SIG-M5 (cell line): Measurements from ENCODE around the gene TEKT5.

Experiments used
- DNase-seq: peaks from one replicate; lab custom pipeline; 2025; lab: John Stamatoyannopoulos, UW

The TEKT5 gene

DNA sequence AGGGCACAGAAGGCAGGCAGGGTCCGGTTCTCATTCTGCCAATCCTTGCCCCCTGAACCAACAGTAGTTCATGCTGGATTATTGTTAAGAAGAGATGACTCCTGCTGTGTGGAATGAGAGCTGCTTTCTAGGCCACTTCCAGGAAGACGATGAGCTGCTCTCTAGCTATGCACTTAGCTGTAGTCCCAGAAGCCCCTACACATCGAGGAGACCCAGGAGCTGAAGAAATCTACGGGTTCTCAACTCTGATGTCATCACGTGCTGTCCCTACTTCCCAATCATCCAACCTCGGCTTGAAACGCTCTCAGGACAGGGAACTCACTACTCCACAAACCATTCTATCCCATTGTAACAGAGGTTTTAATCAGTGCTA is 85.3 kb downstream of the TEKT5 start:
- DNase-seq = no peak

DNA sequence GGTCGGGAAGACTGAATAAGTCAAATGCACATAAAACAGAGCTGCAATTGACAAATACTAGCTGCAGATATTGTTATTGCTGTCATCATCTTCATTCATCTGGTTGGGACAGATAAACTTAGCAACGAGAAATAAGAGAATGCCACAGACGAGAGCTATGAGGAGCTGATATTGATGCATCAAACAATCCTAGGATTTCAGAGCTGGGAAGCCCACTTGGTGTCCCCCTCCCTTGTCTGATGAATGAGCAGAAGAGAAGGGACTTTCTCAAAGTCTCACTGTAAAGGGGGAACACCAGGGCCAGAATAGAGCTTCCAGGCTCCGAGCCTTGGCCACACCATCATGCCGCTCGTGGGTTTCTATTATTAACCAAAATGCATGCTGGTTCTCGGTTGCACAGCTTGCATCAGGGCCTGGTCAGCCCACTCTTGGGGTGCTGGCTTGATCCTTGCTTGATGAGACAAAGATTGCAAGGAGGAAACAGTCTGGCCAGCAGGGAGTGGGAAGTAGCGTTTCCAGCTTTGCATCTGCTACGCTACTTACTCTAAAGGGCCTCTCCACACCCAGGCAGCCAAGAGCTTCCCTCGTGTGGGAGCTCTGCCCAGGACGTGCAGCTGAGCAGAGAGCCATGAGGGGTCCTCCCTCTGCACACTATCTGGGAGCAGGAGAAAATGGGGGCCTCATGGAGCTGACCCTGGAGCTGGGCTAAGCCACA is 85.9 kb downstream of the TEKT5 start:
- DNase-seq = no peak

DNA sequence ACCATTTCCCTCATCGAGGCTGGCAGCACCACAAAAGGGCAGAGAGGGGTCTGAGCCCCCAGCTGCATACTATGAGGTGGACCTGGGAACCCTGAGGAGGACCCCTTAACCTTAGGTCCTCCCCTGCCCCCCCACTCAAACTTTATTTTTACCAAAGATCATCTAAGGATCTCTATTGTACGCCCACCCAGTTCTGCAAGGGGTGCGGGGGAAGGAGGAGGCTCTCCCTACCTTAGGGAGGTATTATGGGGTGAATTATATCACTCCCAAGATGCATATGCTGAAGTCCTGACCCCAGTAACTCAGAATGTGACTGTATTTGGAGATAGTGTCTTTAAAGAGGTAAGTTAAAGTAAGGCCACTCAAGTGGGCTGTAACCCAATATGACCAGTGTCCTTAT is 87.6 kb downstream of the TEKT5 start:
- no peak for DNase-seq

DNA sequence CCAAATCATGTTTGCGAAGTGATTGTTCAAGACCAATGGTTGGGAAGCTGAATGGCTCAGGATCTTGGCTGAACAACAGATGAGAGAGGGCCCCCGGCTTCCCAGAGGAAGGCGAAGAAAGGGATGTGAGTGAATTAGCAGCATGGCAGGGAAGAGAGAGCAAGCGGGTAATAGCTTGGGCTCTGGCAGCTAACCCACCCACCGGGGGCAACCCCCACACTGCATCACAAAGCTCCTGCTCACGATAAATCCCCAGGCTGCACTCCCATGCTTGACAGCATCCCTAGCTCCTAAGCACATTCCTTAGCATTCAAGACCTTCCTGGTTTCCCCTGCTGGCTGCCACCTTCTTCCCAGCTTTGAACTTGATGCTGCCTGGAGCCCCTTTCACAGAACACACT is 88.1 kb downstream of the TEKT5 start:
- no peak for DNase-seq

DNA sequence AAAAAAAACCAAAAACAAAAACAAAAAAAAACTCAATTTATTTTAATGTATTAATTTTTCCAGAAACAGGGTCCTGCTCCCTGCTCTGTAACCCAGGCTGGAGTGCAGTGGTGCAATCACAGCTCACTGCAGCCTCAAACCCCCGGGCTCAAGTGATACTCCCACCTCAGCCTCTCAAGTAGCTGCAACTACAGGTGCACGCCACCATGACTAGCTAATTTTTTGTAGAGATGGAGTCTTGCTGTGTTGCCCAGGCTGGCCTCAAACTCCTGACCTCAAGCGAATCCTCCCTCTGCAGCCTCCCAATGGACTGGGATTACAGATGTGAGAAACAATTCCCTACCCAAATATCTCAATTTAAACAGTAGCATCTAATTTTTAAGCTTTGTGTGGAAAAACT is 89.1 kb downstream of the TEKT5 start:
- no peak for DNase-seq

DNA sequence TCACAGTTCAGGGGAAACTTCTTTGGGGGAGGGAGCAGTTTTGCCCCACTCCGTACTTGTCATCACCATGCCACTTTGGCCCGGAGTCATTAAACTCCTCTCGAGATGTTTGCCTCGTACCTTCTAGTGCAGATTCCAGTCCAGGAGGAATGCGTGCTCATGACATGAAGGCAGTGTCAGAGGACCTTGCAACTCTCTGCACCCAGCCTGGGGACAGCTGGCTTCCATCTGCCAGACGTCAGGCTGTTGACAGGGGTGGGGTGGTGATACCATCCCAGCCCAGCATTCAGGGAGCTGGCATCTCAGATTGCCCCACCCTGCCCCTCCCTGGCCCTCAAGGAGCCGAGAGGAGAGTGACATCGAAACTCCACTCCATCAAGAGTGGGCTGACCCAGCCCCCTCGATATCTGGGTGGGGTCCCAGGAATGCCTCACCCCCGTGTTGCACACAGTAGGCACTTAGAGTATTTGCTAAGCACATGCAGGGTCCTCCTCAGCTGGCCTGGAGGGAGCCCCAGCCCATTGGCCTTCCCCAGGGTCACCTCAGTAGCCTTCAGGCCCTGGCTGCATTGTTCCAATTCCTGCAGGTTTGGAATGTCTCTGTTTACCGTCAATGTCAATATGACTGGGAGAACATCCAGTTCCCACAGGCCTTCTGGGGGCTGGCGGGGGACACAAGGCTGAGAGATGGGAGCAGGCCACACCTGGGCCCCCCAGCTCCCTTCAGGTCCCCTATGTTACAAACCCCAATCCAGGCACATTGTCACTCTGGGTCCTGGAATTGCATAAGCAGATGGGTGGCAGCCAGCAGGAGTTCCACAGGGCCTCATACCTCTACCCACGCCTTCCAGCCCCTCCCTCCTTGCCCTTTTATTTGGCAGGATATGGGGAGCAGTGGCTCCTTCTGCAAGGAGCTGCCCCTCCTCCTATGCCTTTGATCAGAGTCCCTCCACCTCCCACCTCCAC is 93.0 kb downstream of the TEKT5 start:
- no peak for DNase-seq

DNA sequence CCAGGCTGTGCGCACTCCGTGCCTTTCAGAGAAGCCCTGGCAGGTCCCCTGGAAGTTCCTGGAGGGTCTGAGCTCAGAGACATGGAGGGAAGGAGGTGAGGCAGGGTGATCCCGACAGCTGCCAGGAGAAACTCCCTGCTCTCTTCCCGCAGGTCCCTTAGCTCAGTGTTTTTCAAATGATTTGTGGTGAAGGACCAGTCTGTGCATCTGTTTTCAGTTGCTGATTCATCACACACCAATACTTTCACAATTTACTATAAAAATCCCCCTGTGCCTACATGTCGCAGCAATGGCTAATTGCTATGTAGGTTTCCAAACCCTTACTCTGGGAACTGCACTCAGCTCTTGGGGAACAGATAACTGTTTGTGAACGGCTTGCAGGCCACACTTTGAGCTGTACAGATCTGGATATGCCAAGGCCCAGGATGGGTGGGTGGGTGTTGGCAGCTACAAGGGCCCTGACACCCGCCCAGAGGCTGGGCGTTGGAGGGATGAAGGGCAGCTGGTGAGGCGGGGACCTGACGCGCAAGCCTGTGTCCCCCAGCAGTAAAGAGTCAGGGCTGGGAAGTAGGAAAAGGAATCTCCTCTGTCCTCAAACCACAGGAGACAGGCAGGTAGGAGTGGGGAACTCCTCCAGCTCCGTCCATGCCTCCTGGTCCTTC is 93.8 kb downstream of the TEKT5 start:
- no peak for DNase-seq

DNA sequence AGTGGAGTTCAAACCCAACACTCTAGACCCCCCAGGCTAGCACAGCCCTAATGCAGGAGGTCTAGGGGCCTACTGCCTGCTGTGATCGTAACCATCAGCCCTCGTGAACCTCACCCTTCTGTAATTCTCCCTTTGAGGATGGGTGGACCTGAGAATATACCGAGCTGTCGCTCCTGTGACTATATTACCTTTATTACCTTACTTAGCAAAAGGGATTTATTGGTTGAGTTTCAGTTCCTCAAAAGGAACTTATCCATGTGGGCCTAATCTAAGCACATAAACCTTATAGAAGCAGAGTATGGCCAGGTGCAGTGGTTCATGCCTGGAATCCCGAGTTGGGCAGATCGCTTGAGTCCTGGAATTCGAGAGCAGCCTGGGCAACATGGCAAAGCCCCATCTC is 95.1 kb downstream of the TEKT5 start:
- DNase-seq = no peak

DNA sequence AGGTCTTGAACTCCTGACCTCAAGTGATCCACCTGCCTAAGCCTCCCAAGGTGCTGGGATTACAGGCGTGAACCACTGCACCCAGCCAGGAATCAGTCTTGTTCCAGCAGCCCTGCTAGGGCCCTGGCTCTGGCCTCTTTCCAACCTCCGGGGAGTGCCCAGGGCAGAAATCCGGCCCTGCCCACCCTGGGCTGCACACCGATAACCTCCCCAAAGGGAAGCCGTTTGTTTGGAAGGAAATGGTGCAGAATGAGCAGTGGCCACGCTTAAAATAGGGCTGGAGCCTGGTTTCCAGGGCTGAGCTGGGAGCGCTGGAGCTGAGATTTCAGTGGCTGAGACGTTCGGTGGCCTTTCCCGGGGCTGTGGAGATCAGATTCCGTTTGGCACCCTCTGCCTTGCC is 96.6 kb downstream of the TEKT5 start:
- no peak for DNase-seq

DNA sequence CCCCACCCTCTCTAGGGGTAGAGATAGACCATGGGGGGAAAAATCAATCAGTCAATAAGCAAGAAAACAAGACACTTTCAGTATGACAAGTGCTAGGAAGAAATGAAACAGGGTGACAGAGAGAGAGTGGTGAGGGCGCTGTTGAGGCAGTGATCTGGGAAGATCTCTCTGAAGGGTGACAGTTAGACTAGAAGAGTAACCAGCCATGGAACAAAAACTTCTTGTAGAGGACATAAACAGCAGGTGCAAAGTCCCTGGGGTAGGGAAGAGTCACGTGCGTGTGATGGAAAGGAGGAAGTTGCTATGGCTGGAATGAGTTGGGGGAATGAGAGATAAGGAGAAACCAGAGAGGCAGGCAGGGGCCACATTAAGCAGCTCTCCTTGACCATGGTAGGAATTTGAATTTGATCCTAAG is 97.5 kb downstream of the TEKT5 start:
- DNase-seq = no peak

DNA sequence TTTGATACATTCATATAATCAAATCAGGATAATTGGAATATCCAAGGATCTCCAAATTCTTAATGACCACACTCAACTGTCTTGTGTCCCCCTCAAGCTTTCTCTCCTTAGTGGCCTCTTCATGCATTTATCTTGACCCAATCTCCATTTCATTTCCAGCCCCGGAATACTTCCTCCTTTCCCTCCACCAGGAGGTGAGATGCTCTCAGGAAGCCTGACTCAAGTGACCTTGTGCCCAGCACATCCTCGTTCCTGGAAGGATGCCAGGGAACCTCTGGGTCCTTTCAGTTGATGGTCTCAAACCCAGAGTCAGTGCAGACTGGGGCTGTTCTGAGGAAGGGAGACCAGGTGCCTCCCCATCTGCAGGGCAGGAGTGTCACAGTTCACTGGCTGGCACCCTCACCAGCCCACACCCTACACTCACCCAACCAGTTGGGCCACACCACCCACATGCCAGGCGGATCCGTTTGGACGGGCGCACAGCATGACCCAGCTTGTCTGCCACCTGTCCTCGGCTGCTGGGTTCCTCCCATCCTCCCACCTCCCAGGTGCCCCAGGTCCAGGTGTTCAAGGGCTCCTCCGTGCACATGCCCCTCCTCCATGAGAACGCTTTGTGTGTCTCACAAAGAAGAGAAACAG is 100.3 kb downstream of the TEKT5 start:
- no peak for DNase-seq

DNA sequence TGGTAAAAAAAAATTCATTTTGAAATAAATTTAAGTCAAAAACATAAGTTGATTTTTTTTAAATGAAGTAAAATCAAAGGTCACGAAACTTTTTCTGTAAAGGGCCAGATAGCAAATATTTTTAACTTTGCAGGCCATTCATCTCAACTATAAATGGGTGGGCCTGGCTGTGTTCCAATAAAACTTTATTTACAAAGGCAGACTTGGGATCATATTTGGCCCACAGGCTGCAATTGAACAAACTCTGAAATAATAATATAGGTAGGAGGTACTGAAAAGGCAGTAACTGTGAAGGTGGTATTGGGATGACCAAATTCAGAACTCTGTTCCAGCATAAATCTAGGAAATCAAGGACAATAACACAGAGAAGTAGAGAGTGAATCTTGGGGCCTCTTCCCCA is 102.1 kb downstream of the TEKT5 start:
- no peak for DNase-seq

DNA sequence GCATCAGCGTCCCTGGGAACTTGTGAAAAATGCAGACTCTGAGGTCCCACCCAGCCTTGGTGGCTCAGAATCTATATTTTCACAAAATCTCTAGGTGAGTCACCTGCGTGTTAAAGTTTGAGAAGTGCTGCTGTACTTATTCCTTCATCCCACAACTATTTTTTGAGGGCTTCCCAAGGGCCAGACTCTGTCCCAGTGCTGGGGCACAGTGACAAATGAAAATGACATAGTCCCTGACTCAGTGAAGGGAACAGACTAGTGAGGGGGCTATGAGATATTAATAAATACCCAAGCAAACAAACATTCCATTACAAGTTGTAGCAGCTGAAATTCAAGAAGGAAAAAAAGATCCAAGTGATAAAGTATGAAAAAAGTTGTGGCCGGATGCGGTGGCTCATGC is 104.4 kb downstream of the TEKT5 start:
- no peak for DNase-seq

DNA sequence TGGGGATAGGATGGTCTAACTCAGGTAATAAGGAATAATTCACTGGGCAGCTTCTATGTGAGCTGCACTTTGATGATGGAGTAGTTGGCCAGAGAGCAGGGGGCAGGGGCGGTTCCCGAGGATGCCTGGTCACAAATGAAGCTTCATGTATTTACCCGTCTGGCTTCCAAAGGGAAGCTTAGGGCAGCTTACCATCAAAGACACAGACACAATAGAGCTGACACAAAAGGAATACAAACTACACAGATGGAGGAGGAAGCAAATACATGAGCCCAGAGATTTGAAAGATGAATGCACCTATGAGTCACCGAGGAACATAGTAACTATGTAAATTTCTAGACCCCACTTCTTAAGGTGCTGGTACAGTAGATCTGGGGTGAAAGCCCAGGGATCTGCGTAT is 105.6 kb downstream of the TEKT5 start:
- DNase-seq = no peak

DNA sequence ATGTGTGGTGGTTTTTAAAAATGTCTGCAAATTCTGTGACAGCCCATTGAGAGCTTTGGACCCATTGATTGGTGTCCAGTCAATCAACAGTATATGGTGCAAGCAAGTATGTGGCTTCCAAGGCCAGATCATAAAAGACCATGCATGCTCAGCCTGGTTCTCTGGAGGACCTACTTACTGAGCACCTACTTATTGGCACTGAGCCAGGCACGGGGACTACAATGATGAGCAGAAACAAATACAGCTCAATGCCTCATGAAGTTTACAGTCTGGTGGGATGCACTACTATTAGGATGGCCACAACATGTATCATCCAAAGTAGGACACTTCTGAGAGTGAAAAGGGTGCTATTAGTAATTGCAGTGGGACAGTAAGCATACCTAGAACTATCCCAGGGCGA is 107.1 kb downstream of the TEKT5 start:
- no peak for DNase-seq

DNA sequence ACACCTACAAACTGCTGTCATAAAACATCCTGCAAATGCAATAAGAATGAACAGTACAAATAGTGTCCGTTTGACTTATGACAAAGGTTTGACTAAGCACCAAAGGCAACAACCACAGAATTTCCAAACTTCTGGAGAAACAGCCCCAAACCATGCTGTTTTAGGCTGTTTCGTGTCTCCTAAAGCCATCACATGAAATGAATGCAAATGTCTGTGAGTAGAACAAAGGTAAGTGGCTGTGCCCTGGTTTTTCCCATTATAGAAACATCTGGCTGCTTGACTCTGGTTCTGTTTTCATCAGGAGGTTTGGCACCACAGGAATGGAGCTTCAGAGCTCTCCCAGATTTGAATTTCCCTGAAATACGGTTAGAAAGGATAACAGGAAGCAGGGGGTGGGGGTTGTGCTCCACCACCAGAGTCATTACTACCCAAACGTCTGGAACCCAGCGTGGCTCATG is 109.7 kb downstream of the TEKT5 start:
- DNase-seq = no peak

DNA sequence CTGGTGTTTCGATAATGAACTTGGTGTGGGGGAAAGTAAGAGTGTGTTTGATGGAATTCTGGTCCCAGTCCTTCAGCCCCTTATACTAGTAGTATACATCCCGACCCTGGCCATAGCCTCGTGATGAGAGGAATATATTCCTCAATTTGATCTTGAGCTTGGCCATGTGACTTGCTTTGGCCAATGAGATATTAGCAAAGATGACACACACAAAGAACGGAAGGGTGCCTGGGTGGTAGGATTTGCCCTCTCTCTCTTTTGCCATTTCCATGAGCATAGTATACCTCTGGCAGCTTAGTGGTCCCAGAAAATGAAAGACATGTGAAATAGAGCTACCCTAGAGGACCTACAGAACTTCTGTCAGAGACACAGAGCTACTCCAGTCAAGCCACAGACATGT is 111.5 kb downstream of the TEKT5 start:
- DNase-seq = no peak

DNA sequence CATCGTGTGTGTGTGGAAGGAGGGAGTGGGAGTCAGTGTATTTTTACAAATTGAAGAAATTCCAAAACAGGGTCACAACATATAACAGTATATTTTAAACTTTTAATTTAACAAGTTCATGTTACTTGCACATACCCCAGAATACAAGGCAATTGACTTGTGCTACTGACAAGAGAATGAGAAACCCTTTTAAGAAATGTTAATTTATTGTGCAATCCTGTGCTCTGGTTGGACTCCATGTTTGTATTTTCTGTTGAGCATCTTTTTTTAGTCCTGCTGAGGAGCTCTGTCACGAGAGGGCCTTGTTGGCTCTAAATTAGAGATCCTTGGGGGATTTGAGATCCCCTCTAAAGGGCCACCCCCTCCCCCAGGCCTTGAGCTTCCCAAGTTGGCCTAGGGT is 113.2 kb downstream of the TEKT5 start:
- DNase-seq = no peak

DNA sequence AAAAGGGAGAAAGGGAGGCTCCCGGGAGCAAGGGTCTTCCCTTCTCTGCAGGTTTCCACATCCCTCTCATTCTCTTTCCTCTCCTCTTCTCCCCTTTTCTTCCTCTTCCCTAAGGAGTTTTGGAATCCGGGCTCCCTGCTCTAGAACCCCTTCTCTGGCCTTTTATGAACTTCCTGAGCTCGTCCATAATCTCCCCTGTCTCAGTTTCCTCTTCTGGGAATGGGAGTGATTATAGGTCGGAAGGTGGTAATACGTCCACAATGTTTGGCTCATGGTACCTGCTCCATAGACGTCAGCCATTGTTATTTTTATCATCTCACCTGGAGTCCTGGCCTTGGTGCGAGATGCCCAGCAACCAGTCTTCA is 113.9 kb downstream of the TEKT5 start:
- DNase-seq = no peak

DNA sequence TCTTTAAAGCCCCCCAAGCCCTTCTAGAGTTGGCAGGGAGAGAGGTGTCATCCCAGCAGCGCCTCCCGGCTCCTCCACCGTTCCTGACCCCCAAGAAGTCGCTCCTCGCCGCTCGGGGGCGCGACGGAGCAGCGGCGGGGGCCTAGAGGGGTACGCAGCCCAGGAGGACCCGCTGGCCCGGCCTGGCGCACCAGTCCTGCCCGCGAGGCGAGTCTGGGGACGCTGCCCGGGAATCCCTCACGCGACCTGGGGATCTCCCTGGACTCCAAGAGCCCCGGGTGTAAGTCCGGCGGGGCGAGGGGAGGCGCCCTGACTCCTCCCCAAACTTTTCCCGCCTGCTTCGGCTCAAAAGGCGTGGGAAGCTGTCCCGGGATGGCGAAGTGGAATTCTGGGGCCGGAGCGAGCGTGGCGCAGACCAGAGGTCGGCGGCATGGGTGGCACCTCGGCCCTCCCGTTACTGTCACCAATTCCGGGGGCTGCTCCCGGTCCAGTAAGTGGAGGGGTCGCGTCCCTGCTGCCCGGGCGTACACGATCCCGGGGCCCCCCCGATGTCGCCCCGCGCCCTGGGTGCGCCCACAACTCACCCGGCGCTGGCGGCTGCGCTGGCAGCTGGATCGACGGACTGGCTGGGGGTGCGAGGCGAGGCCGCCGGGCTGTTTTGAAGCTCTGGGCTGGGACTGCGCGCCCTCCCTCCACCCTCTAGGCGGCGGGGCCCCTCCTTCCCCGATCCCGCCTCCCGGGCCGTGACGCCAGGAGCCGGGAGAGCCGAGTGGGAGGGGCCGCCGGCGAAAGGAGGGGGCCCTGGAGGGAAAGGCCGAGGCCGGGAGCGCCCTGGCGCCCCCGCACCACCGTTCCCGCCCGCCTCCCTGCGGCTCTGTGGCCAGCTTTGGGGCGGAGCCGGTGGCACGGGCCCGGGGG is 114.5 kb downstream of the TEKT5 start, which contains the start of gene EMP2:
Gene EMP2 (minus strand): TSS at position 634 of the 918 bp plus-strand sequence. CDS start 32,981 bp downstream, outside the sequence.
- no peak for DNase-seq

DNA sequence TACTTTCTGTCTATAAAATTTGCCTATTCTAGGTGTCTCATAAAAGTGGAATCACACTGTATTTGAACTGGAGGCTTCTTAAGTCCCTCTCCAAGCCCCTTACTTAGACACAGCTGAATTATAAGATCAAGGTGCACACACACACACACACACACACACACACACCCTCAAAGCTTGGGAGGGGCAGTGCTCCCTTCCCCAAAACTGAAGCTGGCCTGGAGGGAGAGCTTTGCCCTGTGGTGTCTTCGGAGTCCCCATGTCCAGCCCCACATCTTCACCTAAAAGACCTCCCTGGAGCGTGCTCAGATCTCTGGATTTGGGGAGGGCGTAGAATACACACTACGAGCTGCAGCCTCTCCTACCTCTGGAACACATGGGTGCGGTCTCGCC is 115.2 kb downstream of the TEKT5 start:
- no peak for DNase-seq
